ENCODE results near the gene LHX6.

Gene LHX6

DNA sequence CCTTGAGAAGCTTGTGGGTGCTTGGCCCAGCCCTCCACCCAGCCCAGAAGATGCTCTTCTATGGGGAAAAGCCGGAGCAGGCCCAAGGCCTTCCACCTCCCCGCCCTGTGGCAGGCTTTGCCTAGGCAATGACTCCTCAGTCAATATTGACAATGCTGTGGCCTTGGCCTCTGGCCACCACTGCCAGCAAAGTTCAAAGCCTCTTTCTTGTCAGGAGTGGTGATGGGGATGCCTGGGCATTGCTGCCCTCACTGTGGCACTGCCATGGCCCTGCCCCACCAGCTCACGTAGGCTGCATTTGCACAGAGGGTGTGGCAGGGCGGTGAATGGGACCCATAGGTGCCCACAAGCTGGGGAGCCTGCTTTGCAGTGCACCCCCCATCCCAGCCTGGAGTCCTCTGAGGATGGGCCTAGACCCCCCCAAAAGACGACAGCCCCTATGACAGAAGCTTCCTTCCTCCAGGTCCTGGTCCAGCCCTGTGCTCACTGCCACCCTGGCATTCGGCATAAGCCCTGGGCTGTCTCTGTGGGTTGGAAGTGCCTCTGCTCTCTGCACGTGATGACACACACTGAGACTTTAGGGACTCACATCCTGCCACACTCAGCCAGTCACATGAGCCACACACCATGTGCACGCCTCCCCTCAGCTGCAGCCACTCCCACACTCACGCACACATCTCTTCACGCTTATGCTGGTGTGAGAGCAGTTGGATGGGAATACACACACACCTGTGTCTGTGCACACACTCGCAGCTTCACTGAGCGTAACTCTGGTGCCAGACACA, 38.0 kb downstream of the LHX6 start:
- no peak for DNase-seq

DNA sequence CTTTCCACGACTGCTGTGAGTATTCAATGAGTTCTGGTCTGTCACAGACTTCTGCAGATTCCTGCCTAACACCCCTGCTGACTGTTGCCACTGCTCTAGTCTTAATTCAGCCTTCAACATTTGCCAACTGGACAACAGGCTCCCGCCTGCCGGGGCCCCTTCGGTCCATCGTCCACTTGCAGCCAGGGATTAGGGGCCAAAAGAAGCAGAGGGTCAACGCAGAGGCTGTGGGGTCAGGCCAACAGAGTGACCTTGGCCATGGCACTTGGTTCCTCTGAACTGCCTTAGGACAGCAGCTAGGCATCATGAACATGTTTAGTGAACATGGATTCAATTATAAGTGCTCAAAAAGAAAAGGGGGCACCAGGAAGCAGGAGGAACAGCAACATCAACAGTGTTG, 40.4 kb downstream of the LHX6 start:
- DNase-seq: no peak

DNA sequence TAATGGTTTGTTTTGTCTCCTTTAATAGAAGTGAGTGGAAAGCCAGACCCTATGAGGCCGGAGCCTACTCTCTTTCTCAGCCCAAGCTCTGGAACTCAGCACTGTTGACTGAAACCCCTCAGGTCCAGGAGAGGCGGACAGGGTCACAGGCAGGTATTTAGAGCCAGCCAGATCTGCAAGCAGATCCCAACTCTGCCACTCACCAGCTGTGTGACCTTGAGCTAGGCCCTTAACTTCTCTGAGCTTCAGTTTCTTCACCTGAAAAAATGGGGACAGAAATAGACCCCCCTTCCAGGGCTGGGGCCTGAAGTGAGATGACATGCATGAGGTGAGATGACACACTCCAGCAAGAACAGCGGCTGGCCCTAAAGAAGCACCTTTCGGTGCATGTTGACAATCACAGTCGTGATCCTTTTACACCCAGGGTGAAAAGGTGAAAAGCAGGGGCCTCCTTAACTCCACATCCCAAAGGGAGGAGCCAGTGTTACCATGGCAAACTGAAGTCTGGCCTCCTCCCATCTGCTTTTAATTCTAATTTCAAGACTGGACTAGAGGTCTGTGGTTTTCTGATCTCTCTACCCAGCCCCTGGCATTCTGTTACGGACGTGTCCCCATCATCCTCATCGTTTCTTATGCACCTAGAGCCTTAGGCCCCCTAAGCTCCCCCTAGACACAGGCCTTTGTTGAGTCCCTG, 41.8 kb downstream of the LHX6 start:
- no peak for DNase-seq

DNA sequence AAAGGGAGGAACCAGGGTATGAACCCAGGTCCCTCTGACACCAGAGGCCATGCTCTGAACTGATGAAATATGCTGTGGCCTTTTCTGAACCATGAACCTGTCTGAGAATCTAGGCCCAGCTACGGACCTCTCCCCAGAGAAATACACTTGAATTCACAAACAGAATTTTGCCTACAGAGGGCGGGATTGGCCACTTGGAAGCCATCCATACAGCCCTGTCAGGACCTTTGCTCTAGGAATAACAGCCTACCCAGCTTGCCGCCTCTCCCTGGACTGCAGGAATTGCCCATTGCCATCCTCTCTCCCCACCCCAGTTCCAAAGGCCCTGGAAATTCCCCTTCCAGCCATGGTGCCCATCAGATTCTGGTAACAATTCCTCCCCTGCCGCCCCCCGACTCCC, 42.5 kb downstream of the LHX6 start:
- DNase-seq: no peak

DNA sequence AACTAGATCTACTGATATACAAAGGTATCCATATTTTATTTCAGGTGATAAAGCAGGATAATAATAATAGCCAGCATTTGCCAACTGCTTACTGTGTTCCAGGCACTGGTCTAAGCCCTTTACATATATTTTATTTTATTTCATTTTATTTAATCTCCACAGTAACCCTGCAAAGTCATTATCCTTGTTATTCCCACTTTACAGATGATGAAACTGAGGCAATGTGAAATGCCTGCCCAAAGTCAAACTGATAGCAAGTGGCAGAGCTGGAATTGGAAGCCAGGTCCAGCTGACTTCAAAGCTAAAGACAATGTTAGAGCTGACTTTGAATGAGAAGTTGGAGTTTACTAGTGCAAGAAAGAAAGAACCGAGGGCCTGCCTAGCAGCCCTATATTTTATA, 44.2 kb downstream of the LHX6 start:
- DNase-seq: no peak

DNA sequence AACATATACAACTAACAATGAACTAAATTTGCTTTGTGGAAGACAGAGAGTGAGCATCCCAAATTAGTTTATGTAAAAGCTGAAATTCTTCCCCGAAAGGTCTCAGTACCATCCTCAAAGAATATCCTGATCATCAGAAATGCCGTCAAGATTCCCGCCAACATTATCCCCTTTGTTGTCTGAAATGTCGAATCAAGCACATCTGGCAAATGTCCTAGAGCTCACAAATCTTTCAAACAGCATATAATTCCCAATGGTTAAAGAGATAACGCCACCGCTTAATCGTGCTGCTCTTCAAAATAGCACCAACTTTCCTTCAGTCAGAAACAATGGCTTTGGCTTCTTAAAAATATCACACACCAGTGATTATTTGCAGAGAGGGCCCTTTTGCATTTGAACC, 45.3 kb downstream of the LHX6 start:
- no peak for DNase-seq

DNA sequence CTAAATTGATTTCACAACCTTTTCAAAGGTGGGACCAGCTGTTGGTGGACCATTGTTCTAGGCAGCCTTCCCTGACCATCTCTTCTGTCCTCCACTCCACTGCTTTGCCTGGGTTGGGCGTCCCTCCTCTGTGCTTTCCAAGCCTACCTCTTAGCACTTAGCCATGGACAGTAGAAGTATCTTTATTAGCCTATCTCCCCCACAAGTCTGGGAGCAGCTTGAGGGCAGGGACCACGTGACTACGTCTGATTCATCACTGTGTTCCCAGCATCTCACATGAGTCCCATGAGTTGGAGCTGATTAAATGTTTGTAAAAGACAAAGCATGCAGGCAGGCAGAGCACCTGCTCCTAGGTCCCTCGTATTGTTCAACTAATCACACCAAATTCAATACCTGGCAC, 48.1 kb downstream of the LHX6 start:
- DNase-seq: no peak

DNA sequence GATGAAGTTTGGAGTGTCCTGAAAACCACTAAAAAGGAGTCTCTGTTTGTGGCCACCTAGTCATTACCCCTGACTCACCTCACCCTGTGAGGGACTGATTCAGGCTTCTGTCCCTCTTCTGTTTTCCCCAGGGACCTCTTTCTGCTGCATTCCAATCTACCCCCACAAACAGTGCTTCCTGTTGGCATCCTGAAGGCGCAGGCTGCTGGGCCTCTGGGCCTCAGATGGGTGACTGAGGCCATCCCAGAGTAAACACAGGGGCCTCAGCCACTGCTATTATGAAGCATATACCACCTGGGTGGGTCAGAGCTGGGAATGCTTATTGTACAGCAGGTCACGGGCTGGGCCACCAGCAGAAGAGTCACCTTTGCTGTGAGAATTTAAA, 49.1 kb downstream of the LHX6 start:
- no peak for DNase-seq

DNA sequence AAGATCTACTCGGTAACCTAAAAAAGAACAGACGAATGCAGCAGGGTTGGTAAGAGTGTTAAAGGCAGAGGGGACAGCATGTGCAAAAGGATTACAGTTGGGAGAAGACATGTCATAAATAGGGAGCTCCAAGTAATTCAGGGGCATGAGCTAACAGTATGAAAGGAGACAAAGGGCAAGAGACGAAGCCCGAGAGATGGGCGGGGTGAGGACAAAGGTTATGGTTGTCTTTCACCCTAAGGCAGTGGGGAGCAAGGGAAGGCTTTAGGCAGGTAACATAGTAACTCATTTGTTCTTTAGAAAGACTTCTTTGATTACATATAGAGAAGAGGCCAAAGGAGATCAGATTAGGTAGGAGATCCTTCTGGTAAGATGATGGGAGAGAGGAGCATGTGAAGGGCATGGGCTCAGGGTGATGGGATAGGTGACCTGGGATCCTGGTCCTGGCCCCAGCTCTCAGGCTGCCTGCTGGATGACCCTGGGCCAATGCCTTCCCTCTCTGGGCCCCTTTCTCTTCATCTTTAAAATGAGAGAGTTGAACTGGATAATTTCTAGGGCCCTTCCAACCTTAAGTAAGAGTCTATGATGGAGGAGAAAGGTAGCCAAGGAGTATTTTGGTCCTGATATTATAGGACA, 49.6 kb downstream of the LHX6 start:
- DNase-seq: no peak

DNA sequence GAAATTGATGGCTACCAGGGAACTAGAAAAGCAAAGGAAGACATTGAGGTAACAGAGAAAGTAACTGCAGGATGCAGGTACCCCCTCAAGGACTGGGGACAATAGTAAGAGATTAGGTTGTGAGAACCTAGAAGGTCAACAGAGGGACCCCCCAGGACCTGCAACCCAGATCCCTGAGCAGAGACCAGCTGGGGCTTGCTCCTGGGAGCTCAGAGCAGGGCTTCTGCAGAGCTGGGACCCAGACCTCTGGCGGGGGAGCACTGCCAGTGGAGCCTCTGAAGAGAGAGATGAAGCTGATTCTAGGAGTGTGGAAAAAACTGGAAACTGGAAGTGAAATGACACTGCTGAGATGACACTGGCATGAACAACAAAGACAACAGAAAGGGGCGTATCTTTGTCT, 51.8 kb downstream of the LHX6 start:
- peak; percentile 33 for DNase-seq

DNA sequence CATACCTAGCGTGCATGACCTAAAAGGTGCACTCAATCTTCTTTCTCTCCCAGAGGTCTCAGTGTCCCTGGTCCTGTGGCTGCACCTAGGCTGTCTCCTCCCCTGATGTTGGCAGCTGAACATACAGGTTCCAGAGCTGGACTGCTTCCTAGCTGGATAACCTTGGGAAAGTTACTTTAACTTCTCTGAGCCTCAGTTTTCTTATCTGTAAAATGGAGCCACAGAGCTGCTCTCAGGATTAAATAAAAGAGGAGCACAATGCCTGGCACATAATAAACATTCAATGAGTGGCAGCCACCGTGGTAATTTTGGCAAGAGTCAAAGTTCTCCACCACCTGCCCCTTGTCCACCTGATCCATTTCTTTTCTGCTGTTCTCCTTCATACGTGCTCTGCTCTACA, 55.1 kb downstream of the LHX6 start:
- peak; percentile 12 for DNase-seq

DNA sequence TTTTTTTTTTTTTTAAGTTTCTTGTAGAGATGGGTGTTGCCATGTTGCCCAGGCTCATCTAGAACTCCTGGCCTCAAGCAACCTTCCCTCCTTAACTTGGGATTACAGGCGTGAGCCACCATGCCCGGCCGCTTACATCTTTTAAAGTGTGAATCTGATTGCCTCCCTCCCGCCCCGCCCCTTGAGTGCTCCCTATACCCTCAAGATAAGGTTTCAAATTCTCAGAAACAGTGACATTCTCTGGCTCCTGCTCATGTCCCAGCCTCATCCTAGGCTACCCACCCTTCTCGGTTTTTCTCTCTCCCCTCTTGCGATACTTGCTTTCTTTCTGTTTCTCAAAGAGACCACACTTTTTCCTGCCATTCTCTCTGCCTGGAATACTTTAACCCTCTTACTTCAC, 56.6 kb downstream of the LHX6 start:
- peak; percentile 18 for DNase-seq

DNA sequence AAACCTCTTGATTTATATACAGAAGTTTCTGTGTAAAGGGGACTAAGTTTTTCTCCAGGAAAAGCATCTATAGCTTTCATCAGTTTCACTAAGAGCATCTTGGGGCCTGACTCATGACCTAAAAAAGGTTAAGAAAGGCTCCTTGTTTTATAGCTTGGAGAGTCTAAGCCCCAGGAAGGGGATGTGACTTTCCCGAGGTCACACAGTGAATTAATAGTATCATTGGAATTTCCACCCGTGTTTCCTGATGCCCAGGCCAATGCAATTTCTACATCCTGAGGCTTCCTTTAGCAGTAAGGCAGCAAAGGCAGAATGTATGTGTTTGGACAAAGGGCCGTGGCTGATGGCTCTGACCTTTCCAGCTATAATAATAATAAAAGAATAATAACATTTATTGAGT, 60.4 kb downstream of the LHX6 start:
- peak; percentile 21 for DNase-seq

DNA sequence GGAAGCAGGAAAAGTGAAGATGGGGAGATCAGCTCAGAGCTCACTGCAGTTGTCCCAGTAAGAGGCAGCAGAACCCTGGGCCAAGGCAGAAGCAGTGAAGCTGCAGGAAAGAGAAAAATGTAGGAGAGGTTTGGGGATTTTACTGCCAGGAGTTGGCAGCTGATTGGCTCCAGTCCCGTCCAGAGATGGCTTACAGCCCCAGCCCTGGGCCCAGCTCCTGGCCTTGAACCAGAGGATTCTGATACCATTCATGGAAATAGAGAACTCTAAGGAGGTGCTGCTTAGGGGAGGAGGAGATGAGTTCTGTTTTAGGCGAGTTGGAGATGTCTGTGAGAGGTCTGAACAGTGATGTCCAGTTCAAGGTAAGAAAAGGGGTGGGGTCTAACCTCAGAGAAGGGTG, 64.5 kb downstream of the LHX6 start:
- peak; percentile 40 for DNase-seq

DNA sequence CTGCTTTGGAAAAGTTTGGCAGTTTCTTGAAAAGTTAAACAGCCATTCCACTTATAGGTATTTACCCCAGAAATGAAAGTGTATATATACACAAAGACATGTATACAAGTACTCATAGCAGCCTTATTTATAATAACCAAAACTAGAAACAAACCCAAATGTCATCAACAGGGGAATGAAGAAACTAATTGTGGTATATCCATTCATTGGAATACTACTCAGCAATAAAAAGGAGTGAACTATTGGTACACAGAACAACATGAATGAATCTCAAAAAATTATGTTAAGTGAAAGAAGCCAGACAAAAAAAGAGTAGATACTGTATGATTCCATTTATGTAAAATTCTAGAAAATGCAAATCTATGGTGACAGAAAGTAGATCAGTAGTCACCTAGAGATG, 66.3 kb downstream of the LHX6 start:
- DNase-seq: no peak

DNA sequence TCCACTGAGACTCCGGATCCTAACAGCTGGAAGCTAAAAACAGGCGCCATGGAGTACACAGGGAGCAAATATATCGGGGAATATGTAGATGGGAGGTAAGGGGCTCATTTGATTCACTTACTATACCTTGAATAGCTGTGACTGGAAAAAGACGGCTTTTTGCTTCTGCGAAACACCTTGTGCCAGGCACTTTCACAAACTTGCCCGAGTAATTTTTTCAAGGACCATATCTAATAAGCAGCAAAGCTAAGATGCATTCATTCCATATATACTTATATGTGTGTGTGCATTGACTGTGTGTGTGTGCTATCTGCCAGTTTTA, 68.9 kb downstream of the LHX6 start:
- no peak for DNase-seq

DNA sequence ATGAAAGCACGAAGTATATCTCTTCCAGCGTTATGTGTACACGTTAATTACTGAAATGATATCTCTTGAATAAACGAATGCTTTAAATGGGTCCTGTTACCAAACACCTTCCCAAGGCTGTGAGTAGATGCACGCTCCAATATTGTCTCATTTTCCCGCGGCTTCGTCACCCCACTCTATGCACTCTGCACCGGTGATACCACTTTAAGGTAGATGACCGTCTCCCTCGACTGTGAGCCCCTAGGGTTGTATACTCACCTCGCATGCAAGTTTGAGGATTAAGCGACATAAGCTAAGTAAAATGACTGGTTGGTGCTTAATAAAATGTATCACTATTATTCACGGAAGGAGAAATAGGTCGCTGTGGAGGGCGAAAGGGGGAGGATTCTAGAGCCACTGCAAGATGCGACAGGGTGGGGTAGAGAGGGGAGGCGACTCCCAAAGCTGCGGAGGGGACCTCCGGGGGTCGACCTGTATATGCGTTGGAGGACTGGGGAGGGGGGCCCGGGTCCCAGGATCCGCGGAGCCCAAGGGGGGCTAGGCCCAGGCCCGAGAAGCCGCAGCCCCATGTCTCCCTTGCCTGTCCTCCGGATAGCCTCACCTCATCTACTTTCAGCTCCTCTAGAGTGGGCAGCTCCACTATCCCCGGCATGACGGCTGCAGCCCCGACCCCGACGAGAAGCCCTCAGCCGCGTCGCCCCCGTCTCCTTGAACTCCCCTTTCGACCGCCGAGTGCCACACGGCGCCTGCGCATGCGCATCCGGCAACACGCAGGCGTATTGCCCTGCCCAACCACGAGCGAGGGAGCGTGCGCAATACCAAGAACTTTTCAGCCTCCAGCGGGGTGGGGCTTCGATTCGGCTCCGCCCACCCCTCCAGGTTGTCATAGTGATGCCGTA, 69.5 kb downstream of the LHX6 start, which contains the start of the genes MORN5 and NDUFA8:
TSS of gene MORN5 (plus strand) at position 883 of the 899 bp plus-strand sequence. CDS start 65 bp downstream, outside the sequence.
TSS of gene NDUFA8 (minus strand) at position 754 of the 899 bp plus-strand sequence. CDS start at position 652, 102 bp downstream.
- DNase-seq: peak; percentile 98

DNA sequence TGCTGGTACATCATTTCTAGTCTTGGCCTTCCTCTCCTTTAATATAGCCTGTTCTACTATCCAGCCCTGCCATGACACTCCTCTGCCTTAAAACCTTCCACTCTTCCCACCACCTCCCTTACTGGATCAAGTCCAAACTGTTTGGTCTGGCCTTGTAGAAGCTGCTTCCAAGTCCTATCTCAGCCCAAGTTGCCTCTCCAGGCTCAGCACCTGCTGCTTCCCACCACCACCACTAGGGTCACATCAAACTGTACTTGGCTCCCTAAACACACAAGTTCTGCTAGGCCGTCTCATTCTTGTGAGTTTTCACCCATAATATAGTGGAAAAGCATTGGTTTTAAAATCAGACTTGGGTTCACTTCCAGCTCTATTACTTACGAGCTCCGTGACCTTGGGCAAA, 70.6 kb downstream of the LHX6 start:
- DNase-seq: peak; percentile 83

DNA sequence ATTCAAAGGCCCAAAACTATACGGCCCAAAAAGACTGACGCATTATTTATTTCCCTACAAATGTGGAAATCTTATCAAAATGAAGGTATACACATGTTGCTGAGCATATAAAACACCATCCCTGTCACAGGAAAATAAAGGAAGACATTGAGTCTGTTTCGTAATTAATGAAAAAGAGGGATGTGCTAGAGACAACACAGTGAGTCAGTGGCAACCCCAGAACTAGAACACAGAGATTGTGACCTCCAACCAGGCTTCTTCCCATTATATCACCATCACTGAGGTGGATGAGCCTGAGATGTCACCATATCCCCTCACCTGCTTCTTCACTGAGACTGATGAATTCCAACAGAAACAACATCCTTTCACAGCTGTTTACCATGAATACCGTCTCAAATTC, 73.0 kb downstream of the LHX6 start:
- DNase-seq: no peak
